Right lobe of liver (tissue), 4 donors: ENCODE results near the gene PPP1R7.

Experiments
- POLR2A ChIP-seq: fragments of 450-650 bp; IDR thresholded peaks from one replicate; pipeline ENCODE4 v1.6.1; 2017; ENCODE audit warnings: antibody characterized with exemption, mild to moderate bottlenecking
- TF ChIP-seq, protein P1 (sequence below), 4 donors: fragments of 200-600 bp in 3 of 4; fragments of 450-650 bp in 1 of 4; IDR thresholded peaks; one replicate each; pipeline versions ENCODE4 v1.5.1 to v1.8.0; 2016 to 2022; ENCODE audit warnings: antibody characterized with exemption in 4 of 4, mild to moderate bottlenecking in 2 of 4
- donor health status: DM: no; HTN: no; CAD: no.
- donor health status: DM: no; HTN: no; CAD: no.
- donor health status: DM: no; HTN: yes; CAD: no.

- TF ChIP-seq, protein P1, sequence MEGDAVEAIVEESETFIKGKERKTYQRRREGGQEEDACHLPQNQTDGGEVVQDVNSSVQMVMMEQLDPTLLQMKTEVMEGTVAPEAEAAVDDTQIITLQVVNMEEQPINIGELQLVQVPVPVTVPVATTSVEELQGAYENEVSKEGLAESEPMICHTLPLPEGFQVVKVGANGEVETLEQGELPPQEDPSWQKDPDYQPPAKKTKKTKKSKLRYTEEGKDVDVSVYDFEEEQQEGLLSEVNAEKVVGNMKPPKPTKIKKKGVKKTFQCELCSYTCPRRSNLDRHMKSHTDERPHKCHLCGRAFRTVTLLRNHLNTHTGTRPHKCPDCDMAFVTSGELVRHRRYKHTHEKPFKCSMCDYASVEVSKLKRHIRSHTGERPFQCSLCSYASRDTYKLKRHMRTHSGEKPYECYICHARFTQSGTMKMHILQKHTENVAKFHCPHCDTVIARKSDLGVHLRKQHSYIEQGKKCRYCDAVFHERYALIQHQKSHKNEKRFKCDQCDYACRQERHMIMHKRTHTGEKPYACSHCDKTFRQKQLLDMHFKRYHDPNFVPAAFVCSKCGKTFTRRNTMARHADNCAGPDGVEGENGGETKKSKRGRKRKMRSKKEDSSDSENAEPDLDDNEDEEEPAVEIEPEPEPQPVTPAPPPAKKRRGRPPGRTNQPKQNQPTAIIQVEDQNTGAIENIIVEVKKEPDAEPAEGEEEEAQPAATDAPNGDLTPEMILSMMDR (IDR thresholded peaks at IDR 0.05), result no peak
- TF ChIP-seq POLR2A, result no peak
Measured at GRCh38 chr2:241158546-241158900, 8.3 kb downstream of the PPP1R7 start.
